Stimulated activated CD4-positive, alpha-beta T cell treated with anti-CD3 and anti-CD28 coated beads, Interleukin-4, amount 100 ng/mL, for 48 hours (primary cell): Measurements from ENCODE around the gene OBSCN.
"Not testable (repeated sequence)": the region's sequence is repeated elsewhere in the genome, so short reads cannot be mapped to it uniquely, and the experiment has no call there.

Source experiments
- DNase-seq, 2 donors: peaks; one replicate each; pipeline ENCODE4 v3.0.0-alpha.2; 2020; ENCODE audit warnings: low read depth in 2 of 2

OBSCN gene

DNA sequence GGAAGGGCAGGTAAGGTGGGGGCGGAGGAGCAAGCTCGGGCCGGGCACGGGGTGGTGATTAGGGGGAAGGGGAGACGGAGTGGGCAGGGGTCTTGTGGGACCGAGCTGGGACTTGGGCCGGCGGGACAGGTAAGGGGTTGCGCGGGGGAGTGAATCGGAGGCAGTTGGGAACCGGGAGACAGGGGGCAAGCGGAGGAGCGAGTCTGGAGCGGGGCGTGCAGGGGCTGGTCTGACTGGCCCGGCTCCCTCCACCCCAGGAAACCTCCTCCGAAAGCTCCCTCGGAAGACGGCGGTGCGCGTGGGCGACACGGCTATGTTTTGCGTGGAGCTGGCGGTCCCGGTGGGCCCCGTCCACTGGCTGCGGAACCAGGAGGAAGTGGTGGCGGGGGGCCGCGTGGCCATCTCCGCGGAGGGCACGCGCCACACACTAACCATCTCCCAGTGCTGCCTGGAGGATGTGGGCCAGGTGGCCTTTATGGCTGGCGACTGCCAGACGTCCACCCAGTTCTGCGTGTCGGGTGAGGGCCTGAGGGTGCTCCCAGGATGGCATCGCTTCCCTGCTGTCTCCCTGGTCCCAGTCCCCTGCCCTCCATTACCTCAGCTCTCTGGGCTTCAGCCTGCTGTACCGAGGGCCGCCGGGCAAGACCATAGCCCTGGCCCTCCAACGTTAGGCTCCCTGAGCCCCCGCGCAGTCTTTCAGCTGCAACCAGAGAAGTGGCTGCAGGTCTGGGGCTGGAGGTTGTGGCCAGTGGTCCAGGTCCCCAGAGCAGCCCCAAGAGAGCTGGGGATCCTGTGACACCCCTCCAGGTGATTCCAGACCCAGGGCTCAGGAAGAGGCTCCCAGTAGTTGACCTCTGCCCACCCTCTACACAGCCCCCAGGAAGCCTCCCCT is 6.3 kb downstream of the OBSCN start:
- no peak for DNase-seq

DNA sequence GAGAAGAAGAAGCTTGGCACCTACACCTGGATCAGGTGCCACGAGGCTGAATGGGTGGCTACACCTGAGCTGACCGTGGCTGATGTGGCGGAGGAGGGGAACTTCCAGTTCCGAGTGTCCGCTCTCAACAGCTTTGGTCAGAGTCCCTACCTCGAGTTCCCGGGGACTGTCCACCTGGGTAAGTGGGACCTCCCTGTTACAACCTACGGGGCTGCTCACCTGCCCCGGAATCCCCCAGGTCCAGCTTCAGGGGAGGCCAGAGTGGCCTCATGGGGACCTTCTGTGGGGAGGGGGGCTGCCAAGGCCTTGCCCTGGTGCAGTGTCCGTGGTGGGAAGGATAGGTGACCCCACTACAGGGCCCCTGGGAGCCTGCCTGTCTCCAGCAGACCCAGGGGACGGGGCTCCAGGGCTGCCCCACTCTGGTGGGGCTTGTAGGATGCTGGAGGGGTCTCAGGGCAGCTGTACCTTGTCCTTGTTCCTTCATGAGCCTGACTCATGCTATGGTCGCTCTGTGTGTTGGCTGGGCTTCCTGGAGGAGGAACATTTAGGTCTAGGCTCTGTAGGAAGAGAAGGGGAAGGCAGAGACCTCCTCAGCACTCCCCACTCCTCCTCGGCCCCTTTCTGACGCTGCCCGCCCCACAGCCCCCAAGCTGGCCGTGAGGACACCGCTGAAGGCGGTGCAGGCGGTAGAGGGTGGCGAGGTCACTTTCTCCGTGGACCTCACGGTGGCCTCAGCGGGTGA is 7.2 kb downstream of the OBSCN start:
- no peak for DNase-seq

GRCh38 chr1:228215663-228216116 is 7.8 kb downstream of the OBSCN start:
- DNase-seq = no peak

DNA sequence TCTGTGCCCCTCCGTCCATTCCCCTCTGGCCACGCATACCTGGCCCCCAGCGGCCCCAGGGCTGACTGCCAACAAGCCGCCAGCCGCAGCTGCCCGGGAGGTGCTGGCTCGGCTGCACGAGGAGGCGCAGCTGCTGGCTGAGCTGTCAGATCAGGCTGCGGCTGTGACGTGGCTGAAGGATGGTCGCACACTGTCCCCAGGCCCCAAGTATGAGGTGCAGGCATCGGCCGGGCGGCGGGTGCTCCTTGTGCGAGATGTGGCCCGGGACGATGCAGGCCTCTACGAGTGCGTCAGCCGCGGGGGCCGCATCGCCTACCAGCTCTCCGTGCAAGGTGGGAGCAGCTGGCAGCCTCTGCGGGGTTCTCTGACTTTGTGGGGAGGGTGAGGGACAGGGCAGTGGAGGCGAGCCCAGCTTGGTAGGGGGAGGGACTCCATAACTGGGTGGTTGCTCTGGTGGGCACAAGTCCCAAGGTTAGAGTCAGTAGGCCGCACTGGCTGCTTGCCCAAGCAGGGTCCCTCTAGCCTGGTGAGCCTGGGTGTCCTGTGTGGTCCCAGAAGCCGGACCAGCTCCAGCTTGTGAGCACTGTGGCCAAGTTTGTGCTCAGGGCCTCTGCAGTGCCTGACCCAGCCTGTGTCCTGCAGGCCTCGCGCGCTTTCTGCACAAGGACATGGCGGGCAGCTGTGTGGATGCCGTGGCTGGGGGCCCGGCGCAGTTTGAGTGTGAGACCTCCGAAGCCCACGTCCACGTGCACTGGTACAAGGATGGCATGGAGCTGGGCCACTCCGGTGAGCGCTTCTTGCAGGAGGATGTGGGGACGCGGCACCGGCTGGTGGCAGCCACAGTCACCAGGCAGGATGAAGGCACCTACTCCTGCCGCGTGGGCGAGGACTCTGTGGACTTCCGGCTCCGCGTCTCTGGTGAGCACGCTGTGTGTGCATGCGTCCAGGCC is 8.8 kb downstream of the OBSCN start:
- no peak for DNase-seq

DNA sequence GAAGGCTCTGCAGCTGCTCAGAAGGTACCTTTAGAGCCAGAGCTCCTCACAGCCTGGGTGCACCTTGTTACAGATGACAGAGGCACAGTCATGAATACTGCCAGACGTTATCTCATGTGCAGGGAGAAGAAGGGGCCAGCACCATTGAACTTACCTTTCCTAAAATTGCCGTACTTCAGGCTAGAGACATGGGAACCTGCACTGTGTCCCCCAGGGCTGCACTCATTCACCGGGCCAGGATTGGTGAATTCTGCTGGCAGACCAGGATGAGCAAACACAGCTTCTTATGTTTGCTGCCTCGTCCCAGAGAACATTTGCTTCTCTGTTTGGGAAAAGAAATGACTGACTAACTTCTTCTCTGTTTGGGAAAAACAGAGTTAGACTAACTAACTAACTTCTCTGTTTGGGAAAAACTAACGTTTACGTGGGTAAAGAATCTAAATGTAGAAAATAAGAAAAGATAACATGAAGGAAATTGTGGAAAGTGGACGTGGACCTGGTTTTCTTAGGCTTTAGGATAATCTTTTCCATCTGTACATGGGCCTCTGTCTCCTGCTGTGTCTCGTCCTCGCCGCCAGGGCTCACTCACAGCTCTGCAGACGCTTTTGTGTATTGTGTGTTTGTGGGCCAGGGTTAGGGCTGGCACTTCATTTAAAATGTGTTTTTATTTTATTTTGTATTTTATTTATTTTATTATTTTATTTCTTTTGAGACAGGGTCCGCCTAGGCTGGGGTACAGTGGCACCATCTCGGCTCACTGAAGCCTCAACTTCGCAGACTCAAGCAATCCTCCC is 9.9 kb downstream of the OBSCN start:
- no peak for DNase-seq

DNA sequence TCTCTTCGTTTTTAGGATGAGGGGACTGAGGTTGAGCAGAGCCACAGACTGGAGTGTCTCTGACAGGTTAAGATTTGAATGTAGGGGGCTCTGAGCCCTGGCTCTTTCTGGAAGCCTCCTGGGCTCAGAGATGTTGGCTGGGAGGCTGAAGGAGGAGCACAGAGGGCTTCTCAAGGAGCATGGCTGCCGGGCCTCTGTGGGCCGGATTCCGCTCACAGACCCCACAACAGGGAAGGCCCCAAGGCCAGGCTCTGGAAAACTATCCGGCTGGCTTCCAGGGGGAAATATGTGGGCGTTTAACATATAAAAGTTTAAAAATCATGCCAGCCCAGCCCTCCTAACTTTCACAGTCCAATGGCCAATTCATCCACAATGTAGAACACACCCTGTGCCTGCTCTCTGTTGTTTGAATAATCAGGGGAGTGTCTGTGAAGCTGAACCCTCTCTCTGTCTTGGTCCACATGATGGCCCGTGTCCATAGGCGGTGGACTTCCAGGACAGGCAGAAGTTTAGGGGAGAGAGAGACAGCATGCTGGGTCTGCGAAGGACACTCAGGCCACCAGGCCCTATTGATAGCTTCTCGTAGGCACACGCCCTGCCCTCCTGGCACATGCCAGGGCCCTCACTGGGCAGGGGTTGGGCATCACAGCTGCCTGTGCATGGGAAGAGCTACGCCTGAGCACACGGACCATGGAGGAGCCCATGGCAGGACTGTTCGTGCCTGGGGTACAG is 10.8 kb downstream of the OBSCN start:
- no peak for DNase-seq

- no peak for DNase-seq
Observed at GRCh38 chr1:228219245-228219961, 11.6 kb downstream of the OBSCN start.

- no peak for DNase-seq
Observed at GRCh38 chr1:228219962-228220780, 12.3 kb downstream of the OBSCN start.

- not testable (repeated sequence) for DNase-seq
Observed at GRCh38 chr1:228221097-228221496, 13.3 kb downstream of the OBSCN start.

- no peak for DNase-seq
Observed at GRCh38 chr1:228222548-228222947, 14.7 kb downstream of the OBSCN start.

DNA sequence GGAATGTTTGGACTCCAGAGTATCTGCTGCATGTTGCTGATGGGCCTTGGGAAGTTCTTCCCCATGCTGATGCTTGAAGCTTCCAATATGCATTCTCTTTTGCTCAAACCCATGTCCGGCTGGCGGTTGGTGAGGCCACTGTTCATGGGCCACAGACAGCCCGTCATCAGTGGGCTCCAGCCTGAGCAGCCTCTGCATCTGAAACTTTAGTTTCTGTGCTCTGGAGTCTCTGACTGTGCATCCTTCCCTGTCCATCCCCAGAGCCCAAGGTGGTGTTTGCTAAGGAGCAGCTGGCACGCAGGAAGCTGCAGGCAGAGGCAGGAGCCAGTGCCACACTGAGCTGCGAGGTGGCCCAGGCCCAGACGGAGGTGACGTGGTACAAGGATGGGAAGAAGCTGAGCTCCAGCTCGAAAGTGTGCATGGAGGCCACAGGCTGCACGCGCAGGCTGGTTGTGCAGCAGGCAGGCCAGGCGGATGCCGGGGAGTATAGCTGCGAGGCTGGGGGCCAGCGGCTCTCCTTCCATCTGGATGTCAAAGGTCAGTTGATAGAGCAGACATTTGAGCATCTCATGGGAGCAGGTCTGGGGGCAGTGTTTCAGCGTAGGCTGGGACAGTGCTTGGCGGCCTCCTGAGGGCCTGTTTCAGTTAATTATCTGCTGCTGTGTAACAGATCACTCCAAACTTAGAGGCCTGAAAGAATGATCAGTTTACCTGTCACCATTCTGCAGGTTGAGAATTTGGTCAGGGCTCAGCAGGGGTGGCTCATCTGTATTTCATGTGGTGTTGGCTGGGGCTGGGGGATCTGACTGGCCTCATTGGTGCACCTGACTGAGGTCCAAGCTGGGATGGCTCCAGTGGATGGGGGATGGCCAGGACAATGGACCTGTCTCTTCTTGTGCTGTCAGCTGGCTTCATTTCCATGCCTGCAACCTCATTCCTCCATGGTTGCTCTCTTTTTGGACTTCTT is 16.6 kb downstream of the OBSCN start:
- DNase-seq = no peak

DNA sequence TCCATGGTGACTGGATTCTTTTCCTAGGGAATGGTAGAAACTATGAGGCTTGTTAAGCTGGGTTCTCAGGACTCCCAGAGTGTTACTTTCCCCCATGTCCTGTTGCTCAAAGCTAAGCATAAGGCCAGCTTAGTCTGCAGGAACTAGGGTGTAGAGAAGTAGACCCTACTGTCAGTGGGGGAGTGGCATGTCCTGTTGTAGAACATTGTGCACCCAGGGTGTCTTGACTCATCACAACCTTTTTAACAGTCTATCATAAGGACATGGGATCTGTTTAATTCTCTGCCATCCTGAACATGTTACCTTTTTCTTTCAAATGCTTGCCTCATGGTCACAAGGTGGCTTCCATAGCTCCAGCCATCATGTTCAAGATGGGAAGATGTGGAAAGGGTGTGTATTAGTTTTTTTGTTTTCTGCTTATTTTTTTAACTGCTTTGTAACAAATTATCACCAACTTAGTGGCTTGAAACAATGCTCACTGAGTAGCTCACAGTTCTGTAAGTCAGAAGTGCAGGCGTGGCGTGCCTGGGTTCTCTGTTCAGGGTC is 17.4 kb downstream of the OBSCN start:
- no peak for DNase-seq

GRCh38 chr1:228225740-228226139 is 17.9 kb downstream of the OBSCN start:
- no peak for DNase-seq

DNA sequence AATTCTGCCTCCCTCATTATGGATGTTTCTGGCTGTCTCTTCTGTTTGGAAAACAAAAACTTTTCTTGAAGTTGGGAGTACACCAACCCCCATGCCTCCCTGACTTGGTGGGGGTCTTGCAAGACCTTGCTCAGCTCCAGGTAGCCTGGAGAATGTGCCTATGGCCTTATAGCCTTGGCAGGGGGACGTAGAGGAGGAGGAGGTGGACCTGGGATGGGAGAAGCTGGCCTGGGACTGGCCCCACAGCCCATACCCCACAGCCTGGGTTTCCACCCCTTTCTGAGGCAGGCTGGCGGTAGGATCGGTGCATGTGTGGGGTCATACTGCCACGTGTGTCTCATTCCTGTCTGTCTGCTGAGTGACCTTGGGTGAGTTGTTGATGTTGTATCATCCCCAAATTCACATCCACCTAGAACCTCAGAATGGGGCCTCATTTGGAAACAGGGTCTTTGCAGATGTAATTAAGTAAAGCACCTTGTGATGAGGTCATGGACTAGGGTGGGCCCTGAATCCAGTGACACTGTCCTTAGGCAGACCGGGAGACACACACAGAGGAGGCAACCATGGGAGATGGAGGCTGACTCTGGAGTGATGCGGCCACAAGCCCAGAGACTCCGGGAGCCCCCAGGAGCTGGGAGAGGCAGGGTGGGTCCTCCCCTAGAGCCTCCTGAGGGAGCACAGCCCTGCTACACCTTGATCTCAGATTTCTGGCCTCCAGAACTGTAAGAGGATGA is 18.5 kb downstream of the OBSCN start:
- DNase-seq = no peak

DNA sequence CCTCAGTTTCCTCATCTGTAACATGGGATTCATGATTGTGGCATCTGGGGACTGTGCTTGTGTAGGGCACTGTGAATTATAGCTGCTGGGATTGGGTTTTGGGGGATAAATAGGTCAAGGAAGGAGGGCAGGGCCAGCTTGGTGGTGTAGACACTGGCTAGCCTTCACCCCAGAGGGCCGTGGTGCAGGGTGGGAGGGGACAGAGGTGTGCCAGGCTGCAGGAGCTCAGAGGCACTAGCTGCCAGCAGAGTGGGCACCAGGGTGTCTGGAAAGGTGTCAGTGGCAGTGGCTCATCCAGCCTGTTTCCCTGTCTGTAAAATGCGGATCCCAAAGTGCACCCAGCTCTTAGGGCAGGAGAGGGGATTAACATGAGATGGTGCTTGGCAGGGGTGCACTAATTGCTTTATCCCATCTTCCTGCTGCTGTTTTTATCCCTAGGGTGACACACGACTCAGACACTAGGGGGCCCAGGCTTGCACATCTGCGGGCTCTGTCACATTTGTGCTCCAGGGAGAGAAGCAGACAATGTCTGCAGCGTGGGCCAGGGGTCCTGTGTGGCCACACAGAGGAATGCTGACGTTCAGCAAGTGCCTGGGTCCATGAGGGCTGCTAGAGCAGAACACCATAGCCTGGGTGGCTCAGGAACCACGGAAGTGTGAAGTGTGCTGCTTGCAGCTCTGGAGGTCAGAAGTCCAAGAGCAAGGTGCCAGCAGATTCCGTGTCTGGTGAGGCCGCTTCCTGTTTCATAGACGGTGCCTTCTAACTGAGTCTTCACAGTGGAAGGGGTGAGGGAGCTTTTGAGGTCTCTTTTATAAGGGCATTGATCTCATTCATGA is 19.3 kb downstream of the OBSCN start:
- no peak for DNase-seq

DNA sequence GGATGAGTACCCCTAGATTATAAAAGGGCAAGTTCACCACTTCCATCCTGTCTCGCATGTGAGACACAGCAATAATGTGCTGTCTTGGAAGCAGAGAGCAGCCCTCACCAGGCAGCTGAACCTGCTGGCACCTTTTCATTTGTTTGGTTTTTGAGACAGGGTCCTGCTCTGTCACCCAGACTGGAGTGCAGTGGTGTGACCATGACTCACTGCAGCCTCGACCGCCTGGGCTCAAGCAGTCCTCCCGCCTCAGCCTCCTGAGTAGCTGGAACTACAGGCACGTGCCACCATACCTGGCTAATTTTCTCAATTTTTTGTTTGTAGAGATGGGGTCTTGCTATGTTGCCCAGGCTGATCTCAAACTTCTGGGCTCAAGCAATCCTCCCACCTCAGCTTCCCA is 20.3 kb downstream of the OBSCN start:
- not testable (repeated sequence) for DNase-seq
